SW 1271 (cell line): ENCODE data around the gene MMP2.

Source experiments
- DNase-seq, 2 experiments: peaks; one replicate each; lab custom pipeline; 2025; lab: John Stamatoyannopoulos, UW

Gene MMP2

DNA sequence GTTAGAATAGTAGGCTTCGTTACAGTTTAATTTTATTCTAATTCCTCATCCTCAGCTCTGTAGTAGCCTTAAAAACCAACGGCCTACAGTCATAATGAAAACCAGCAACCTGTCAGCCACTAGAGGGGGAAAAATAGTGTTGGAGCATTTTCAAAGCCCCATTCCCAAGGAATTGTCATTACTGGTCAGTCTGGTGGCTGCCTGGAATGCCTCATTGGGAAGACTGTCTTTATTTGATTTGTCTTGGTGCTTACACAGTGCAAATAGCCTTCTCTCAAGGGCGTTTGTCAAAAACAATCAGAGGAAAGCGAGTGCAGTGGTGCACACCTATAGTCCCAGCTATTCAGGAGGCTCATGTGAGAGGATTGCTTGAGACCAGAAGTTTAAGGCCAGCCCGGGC is 34.6 kb downstream of the MMP2 start:
- no peak for DNase-seq

DNA sequence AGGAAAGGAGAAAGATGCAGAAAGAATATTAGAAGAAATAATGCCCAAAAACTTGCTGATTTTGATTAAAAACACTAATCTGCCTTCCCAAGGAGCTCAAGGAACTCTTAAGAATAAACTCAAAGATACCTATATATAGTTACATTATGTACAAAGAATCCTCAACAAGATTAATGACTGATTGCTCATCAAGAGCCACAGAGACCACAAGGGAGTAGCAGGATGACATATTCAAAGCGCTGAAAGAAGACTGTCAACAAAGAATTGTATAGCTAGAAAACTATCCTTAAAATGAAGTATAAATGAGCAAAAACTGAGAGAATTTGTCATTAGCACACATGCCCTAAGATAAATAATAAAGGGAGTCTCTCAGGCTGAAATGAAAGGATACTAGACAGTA is 36.1 kb downstream of the MMP2 start:
- no peak for DNase-seq

DNA sequence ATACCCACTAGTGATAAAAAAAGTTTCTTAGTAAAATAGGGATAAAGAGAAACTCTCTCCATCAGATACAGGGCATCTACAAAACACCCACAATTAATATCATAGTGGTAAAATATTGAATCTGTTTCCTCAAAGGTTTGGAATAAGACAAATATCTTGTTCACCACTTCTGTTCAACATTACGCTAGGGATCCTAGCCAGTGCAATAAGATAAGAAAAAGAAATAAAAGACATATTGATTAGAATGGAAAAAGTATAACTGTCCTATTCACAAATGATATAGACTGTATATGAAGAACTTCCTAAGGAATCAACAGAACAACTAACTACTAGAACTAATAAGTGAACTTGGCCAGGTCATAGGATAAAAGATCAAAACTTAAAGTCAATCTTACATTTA is 42.8 kb downstream of the MMP2 start:
- no peak for DNase-seq

DNA sequence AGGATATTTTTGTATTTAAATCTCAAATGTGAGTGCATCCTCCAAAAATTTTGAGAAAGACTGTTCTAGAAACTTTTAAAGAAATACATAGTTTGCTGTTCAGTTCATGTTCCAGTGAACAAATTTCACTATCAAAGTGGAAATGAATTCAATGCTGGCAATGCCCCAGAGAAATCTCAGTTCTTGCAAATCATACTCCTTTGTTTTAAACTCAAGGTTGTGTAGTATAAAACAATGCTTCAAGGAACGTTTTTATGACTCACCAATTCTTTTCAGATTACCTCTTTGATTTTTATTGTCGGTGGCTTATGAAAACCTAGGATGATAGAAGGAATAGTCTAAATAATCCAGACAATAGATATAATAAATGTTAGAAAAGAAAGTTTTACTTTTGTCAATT is 47.4 kb downstream of the MMP2 start:
- no peak for DNase-seq

DNA sequence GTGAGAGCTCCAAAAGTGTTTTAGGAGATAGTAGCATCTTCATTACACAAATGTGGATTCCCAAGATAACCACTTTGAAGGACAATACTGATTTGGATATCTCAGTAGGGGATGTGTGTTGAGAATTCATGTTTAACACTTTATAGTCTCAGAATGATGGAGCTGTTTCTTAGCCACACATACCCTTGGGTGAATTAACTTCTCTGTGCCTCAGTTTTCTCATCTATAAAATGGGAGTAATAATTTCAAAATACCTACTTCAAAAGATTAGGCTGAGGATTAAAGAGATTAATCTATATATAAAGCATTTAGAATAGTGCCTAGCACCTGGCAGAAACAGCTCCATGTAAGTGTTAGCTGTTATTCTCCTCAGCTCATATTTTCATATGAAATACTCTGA is 48.9 kb downstream of the MMP2 start:
- no peak for DNase-seq

DNA sequence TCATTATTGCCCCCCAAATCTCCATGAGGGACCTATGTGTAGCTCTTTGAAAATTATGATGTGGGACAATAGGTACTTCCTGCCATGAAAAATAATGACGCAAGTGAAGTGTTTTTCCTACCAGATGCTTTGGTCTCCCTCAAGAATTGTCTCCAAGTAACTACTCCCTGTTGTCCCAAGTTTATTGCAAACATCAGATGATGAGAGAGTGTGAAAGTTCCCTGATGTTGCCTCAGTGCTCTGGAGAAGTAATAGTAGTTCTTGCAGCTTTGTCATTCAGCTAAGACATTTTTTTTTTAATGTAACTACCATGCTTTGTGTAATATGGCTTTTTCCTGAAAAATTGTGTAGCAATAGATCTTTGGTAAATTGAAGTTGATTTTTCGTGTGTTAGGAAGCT is 50.0 kb downstream of the MMP2 start:
- DNase-seq = no peak

DNA sequence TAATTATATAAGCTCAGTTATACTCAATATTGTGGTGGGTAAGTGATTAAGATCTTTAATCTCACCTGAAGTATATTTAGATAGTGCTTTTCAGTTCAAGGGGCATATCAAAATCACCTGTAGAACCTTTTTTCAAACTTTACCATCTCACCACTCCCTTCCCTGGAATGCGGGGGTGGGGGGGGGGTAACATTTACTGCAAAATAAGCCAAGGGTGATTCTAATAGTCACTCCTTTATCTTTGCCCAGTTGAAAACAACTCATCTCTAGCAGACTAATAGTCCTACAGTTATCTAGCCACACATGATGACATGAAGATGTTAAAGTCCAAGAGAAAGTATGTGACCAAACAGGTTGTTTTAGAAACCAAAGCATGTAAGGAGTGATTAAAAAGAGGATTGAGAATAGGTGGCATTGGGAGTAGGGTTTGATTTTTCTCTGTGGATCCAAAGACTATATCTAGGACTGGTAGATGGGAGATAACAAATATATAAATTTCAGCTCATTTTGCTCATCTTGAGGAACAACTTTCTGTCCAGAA is 51.4 kb downstream of the MMP2 start:
- DNase-seq = no peak

DNA sequence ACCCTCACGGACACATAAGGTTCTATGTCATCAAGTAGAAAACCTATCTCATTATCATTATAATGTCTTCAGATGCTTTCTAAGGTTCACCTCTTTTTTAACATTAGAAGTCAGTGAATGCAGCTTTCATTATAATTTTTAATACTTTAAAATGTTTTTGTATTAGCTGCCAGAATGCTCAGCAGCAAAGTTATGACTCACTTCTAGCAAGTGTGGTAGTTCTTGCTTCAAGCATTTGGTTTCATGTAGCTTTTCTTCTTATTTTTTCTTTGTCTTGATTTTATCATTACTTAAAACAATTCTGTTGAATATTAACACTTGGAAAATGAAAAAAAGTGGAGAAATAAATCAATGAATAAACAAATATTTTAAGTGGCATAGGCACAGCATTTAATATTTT is 53.2 kb downstream of the MMP2 start:
- no peak for DNase-seq

DNA sequence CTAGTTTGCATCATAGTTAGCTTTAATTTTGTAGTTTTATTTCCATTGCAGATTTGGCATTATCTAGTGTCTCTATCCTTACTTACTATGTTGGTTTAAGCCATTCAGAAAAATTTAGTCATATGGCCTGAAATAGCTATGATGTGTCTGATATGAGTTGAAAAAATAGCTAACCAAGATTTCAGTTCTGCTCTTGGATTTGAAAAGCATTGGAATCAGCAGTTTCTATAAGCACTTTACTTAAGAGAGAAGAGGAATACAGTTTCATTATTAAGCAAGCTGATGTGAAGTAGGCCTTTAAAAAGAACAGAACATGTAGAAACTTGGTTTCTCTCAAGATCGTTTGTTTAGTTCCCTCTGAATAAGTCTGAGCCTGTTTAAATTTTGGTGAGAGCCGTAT is 55.8 kb downstream of the MMP2 start:
- no peak for DNase-seq

DNA sequence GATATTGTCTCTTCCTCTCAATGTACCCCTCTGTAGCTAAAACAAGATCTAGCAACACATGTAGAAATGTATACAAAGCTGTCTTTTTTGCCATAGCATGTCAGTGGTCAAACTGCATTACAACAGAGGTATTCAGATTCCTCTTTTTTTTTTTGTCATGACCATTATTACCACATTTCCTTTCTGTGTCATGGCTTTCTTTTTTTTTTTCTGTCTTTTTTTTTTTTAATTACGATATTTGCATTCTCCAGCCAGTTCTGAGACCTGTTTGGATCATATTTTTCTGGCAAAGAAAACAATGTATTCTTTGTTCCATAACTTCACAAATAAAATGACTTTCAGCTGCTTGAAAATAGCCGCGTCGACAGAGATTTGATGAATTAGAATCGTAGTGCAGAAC is 60.1 kb downstream of the MMP2 start:
- DNase-seq = no peak

DNA sequence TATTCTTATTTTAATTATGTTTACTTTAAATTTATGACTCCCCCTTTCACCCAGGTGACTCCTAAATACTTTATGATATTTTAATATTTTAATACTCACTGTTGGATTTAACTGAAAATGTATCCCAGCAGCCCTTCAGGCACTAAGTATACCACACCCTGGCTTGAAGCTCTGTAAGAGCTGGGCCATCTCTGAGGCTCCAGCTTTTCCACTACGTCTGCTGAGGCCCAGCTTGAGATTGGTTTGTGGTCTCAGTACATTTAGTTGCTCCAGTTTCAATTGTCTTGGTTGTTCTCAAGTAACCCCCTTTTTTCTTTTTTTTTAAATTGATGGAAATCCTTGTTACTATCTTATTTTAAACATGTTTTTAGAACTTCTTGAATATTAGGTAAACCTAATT is 60.5 kb downstream of the MMP2 start:
- DNase-seq = no peak

DNA sequence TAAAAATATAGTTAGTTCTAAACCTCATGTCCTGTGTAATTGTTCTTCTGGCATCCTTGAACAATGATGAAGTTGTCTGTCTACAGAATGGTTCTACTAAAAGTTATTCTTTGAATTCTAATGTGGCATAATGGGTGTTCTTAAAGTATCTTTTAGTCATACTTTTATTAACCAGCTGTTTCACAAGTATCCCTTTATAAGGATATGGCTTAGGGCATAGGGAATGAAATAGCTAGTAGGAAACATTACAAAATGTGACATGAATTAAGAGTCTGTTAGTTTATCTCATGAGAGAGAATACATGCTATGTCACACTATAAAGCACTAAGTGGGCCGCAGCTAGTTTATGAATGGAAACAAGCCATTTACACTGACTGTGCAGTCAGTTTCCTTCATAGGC is 61.2 kb downstream of the MMP2 start:
- DNase-seq = no peak

DNA sequence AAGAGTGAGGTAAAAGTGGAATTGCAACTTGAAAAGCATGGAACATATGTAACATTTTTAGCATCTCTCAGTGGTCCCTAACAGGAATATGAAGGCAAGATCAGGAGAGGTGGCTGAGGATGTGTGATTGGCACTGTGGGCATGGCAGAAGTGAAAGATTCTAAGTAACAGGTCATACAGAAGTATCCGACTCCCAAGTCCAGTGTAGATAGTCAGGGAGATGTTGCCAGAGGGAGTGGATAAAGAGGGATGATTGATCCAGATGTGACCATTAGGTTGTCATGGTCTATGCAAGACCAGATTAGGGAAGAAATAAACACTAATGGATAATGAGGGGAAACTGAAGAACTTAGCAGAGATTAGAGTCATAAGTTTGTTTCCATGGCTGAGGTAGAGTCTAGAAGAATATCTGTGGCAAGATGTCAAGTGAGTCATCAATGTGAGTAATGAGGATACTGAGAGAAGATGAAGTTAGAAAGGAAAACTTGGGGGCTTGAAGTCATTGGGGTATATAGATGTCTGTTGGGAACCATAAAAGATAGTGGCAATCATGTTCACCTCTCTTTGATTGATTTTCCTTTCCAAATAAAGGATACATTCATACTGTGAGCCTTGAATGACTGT is 63.6 kb downstream of the MMP2 start:
- peak in 1 of 2 experiments; percentile 1 for DNase-seq

DNA sequence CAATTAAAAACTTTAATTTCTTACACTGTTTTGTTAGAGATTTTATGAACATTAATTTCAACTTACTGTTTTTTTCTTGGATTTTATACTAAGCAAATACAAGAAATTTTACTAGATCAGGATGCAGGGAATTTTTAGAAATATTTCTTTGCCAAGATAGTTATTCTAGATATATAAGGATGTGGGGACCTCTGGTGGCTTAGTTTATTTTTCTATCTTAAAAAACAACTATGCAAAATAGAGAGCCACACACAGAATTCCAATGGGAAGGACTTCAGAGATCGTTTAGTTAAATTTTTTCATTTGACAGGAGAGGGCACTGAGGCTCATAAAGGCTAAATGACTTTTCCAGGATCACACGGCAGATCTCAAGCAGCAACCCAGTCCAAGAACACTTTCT is 64.5 kb downstream of the MMP2 start:
- DNase-seq = peak in 1 of 2 experiments; percentile 11

DNA sequence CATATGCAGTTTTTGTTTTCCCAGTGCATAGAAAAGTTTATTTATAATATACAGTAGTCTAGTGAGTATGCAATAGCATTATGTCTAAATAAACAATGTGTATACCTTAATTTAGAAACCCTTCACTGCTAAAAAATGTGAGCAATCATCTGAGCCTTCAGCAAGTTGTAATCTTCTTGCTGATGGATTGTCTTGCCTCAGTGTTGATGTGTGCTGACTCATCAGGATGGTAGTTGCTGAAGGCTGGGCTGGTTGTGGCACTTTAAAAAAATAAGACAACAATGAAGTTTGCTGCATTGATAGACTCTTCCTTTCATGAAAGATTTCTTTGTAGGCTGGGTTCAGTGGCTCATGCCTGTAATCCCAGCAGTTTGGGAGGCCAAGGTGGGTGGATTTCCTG is 73.6 kb downstream of the MMP2 start:
- DNase-seq = no peak

DNA sequence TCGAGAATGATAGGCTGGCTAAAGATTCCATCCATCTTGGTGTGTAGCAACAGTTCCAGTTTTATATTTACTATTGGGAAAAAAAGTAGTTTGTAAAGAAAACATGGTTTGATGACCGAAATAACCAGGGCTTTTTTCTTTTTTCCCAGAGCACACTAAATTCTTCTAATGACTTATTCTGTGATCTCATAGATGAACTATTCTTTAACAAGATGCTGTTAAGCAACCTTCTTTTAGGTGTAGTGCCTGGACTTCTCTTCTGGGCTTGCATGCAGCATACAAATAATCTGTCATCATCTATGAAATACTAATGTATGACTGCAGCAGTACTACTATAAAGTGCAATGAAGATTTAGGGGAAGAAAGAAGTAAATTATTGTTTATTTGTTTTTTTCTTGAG is 76.4 kb downstream of the MMP2 start:
- DNase-seq = no peak
